Activated T-helper 1 cell treated with anti-CD3 and anti-CD28 coated beads, Interleukin-12 subunit alpha, Interleukin-12 subunit beta, Interleukin-2, Interleukin-4 antibody, amounts not matched to agents 30 ng/mL and 10 ng/mL and 1 ng/mL, durations not matched to agents 14 hours and 24 hours and 36 hours (primary cell): ENCODE results near the gene ROR2. TPM values are rescaled to one million over a fixed set of nuclear protein-coding genes. Genes with fewer than 3 reads are reported as not detected.
"Not testable (repeated sequence)": the region's sequence is repeated elsewhere in the genome, so short reads cannot be mapped to it uniquely, and the experiment has no call there.

ENCODE experiments used
- DNase-seq: peaks from one replicate; pipeline ENCODE4 v3.0.0; 2021; ENCODE audit warnings: low spot score
- H3K27ac Mint-ChIP-seq: one replicate; pipeline ENCODE4 v1.8.0; 2021; ENCODE audit warnings: mild to moderate bottlenecking, mixed read lengths
- H3K27me3 Mint-ChIP-seq: one replicate; pipeline ENCODE4 v1.8.0; 2022; ENCODE audit warnings: mild to moderate bottlenecking, moderate library complexity, mixed read lengths; ENCODE audit not compliant: insufficient read depth
- H3K36me3 Mint-ChIP-seq: one replicate; pipeline ENCODE4 v1.8.0; 2021; ENCODE audit warnings: low read depth, mixed read lengths
- H3K4me1 Mint-ChIP-seq: one replicate; pipeline ENCODE4 v1.8.0; 2021; ENCODE audit warnings: low read depth, mixed read lengths
- H3K4me3 Mint-ChIP-seq: one replicate; pipeline ENCODE4 v1.8.0; 2021; ENCODE audit warnings: mild to moderate bottlenecking, moderate library complexity, mixed read lengths
- H3K9me3 Mint-ChIP-seq: one replicate; pipeline ENCODE4 v1.8.0; 2021; ENCODE audit warnings: mixed read lengths
- intact Hi-C: fragments of 100-400 bp; cut with micrococcal nuclease; formaldehyde crosslinking; loops from one replicate; pipeline ENCODE4 v1.15.1; 2024
- total RNA-seq: library from RNA; stranded (reverse); gene quantifications from 2 replicates; pipeline ENCODE4 v1.2.3, GENCODE V29; 2022

Gene ROR2
- total RNA-seq, 1 donor from 2014 or later, result 1.6 TPM

GRCh38 chr9:91558879-91559278, 391.1 kb downstream of the ROR2 start:
- H3K27me3 Mint-ChIP-seq, result peaks cover 19% of the 10 kb centered on the region

DNA sequence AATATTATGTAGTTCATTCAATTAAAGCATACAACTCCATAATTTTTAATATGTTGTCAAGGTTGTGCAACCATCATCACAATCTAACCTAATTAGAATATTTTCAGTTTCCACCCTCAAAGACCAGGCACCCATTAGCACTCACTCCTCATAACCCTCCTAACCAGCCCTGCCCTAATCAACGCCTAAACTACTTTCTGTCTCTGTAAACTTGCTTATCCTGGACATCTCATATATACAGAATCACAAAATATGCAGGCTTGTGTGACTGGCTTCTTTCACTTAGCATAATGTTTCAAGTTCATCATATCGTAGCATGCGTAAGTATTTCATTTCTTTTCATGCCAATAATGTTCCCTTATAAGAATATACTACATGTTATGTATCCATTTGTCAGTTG, 391.6 kb downstream of the ROR2 start:
- Mint-ChIP-seq H3K4me3 (no peak overlapping the region), H3K4me1 (no peaks in the 10 kb centered on the region), H3K9me3 (no peaks in the 10 kb centered on the region), H3K36me3 (no peaks in the 10 kb centered on the region), H3K27me3 (peaks cover 17% of the 10 kb centered on the region), H3K27ac (no peak overlapping the region)
- intact Hi-C loops, result no loop called here
- DNase-seq, result no peak

More at GRCh38 chr9:91558879-91559278, 391.1 kb downstream of the ROR2 start:
- no peaks in the 10 kb centered on the region for H3K4me1 Mint-ChIP-seq
- no peak overlapping the region for H3K27ac Mint-ChIP-seq
- H3K36me3 Mint-ChIP-seq, result no peaks in the 10 kb centered on the region
- DNase-seq, result no peak
- H3K4me3 Mint-ChIP-seq, result no peak overlapping the region
- intact Hi-C loops, result no loop called here
- no peaks in the 10 kb centered on the region for H3K9me3 Mint-ChIP-seq

GRCh38 chr9:91557327-91557726, 392.7 kb downstream of the ROR2 start:
- Mint-ChIP-seq H3K27me3 (peaks cover 17% of the 10 kb centered on the region), H3K9me3 (no peaks in the 10 kb centered on the region), H3K36me3 (no peaks in the 10 kb centered on the region), H3K4me1 (no peaks in the 10 kb centered on the region), H3K4me3 (no peak overlapping the region), H3K27ac (no peak overlapping the region)
- DNase-seq, result no peak
- intact Hi-C loops, result no loop called here

DNA sequence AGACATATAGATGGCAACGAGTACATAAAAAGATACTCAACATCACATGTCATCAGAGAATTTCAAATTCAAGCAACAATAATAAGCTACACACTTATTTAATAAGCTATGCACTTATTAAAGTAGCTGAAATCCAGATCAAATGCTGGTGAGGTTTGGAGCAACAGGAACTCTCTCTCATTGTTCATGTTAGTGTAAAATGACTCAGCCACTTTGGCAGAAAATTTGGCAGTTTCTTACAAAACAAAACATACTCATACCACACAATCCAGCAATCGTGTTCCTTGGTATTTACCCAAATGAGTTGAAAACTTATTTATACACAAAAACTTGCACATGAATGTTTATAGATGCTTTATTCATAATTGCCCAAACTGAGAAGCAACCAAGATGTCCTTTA, 394.9 kb downstream of the ROR2 start:
- H3K9me3 Mint-ChIP-seq, result no peaks in the 10 kb centered on the region
- DNase-seq, result no peak
- no peak overlapping the region for H3K27ac Mint-ChIP-seq
- intact Hi-C loops, result no loop called here
- H3K27me3 Mint-ChIP-seq, result peaks cover 15% of the 10 kb centered on the region
- no peaks in the 10 kb centered on the region for H3K36me3 Mint-ChIP-seq
- H3K4me1 Mint-ChIP-seq, result no peaks in the 10 kb centered on the region
- H3K4me3 Mint-ChIP-seq, result no peak overlapping the region

GRCh38 chr9:91549177-91549576, 400.9 kb downstream of the ROR2 start:
- Mint-ChIP-seq H3K27me3 (peaks cover 8% of the 10 kb centered on the region), H3K36me3 (no peaks in the 10 kb centered on the region), H3K27ac (no peak overlapping the region), H3K9me3 (no peaks in the 10 kb centered on the region), H3K4me3 (no peak overlapping the region), H3K4me1 (no peaks in the 10 kb centered on the region)
- intact Hi-C loops, result no loop called here
- no peak for DNase-seq

- peaks cover 7% of the 10 kb centered on the region for H3K27me3 Mint-ChIP-seq
- H3K4me1 Mint-ChIP-seq, result no peaks in the 10 kb centered on the region
- H3K9me3 Mint-ChIP-seq, result no peaks in the 10 kb centered on the region
- intact Hi-C loops, result no loop called here
- no peak for DNase-seq
- H3K27ac Mint-ChIP-seq, result no peak overlapping the region
- no peaks in the 10 kb centered on the region for H3K36me3 Mint-ChIP-seq
- no peak overlapping the region for H3K4me3 Mint-ChIP-seq
These were observed 402.9 kb downstream of the ROR2 start for GRCh38 chr9:91547081-91547480.

DNA sequence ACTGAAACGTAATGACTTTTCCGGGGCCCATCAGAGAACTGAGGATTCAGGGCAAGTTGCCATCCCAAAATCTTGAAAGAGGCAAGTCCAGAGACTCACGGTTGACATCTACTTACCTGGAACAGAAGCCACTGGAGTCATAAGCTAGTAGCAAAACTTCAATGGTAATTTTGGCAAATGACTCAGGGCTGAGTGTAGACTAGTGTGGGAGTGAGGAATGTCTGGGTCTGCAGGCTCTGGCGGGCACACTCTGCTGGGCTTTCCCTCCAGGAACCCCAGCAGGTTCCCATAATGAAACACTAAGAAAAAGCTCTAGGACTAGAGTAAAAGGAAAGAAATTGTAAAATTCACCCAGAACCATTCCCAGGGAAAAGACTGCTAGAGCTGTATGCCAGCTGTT, 403.5 kb downstream of the ROR2 start:
- no peak for DNase-seq
- Mint-ChIP-seq H3K27me3 (peaks cover 7% of the 10 kb centered on the region), H3K4me3 (no peak overlapping the region), H3K4me1 (no peaks in the 10 kb centered on the region), H3K9me3 (no peaks in the 10 kb centered on the region), H3K36me3 (no peaks in the 10 kb centered on the region), H3K27ac (no peak overlapping the region)
- intact Hi-C loops, result no loop called here

GRCh38 chr9:91541734-91542133, 408.3 kb downstream of the ROR2 start:
- H3K9me3 Mint-ChIP-seq, result no peaks in the 10 kb centered on the region
- H3K4me1 Mint-ChIP-seq, result peaks cover 13% of the 10 kb centered on the region
- H3K27me3 Mint-ChIP-seq, result peaks cover 9% of the 10 kb centered on the region
- H3K36me3 Mint-ChIP-seq, result no peaks in the 10 kb centered on the region
- no peak overlapping the region for H3K27ac Mint-ChIP-seq
- intact Hi-C loops, result no loop called here
- no peak overlapping the region for H3K4me3 Mint-ChIP-seq
- DNase-seq, result no peak

DNA sequence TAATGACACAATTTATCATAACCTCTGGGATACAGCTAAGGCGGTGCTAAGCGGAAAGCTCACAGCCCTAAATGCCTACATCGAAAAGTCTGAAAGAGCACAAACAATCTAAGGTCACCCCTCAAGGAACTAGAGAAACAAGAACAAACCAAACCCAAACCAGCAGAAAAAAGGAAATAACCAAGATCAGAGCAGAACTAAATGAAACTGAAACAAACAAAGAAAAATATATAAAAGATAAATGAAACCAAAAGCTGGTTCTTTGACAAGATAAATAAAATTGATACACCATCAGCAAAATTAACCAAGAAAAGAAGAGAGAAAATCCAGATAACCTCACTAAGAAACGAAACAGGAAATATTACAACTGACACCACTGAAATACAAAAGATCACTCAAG, 409.5 kb downstream of the ROR2 start:
- H3K4me3 Mint-ChIP-seq, result not testable (repeated sequence)

GRCh38 chr9:91536211-91536691, 413.8 kb downstream of the ROR2 start:
- H3K4me1 Mint-ChIP-seq, result peaks cover 13% of the 10 kb centered on the region
- no peak overlapping the region for H3K27ac Mint-ChIP-seq
- no peak overlapping the region for H3K4me3 Mint-ChIP-seq
- no peaks in the 10 kb centered on the region for H3K9me3 Mint-ChIP-seq
- no peak for DNase-seq
- H3K27me3 Mint-ChIP-seq, result peaks cover 14% of the 10 kb centered on the region
- intact Hi-C loops, result no loop called here
- no peaks in the 10 kb centered on the region for H3K36me3 Mint-ChIP-seq

More for the DNA sequence above, 409.5 kb downstream of the ROR2 start:
- DNase-seq, H3K36me3 Mint-ChIP-seq, H3K27ac Mint-ChIP-seq, H3K27me3 Mint-ChIP-seq, intact Hi-C loops, H3K9me3 Mint-ChIP-seq: not testable (repeated sequence)
- H3K4me1 Mint-ChIP-seq, result peaks cover 13% of the 10 kb centered on the region

DNA sequence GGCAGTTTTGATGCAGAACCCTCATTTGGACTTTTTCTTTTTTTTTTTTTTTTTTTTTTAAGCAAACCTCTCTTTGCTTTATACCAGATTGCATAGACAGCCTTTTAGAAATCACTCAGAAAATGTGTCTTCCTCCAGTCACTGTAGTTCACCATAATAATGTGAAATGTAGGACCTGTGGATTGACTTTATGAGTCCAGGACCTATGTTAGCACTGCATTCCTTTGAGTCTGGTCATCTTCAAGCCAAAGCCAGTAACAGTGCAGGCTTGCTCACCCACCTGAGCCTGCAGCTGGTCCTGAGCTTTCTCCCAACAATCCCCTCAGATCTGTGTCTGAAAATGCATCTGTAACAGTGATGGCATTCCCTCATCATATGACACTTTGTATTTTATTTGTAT, 415.7 kb downstream of the ROR2 start:
- Mint-ChIP-seq H3K9me3 (no peaks in the 10 kb centered on the region), H3K4me1 (no peaks in the 10 kb centered on the region), H3K4me3 (no peak overlapping the region), H3K27me3 (peaks cover 16% of the 10 kb centered on the region), H3K27ac (no peak overlapping the region), H3K36me3 (no peaks in the 10 kb centered on the region)
- no peak for DNase-seq
- intact Hi-C loops, result no loop called here

DNA sequence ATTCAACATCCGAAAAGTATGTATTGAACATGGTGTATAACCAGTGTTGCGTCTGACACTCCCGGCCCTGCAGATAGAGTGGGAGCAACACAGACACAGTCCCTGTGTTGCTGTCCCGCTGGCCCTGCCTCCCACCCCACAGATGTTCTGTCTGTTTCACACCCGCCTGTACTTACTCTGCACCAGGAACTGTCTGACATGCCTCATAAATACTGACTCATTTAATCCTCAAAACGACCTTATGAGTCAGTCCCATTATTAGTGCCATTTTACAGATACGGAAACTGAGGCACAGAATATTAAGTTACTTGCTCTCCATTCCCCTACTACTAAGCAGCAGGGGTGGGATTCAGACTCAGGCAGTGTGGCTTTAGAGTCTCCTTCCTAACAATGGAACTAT, 416.6 kb downstream of the ROR2 start:
- Mint-ChIP-seq H3K4me3 (no peak overlapping the region), H3K36me3 (no peaks in the 10 kb centered on the region), H3K9me3 (no peaks in the 10 kb centered on the region), H3K27me3 (peaks cover 16% of the 10 kb centered on the region), H3K4me1 (no peaks in the 10 kb centered on the region), H3K27ac (no peak overlapping the region)
- DNase-seq, result no peak
- intact Hi-C loops, result no loop called here

GRCh38 chr9:91532325-91532724, 417.7 kb downstream of the ROR2 start:
- Mint-ChIP-seq H3K9me3 (no peaks in the 10 kb centered on the region), H3K4me3 (no peak overlapping the region)
- intact Hi-C loops, result no loop called here

GRCh38 chr9:91530829-91531228, 419.2 kb downstream of the ROR2 start:
- intact Hi-C loops, result no loop called here
- H3K36me3 Mint-ChIP-seq, result no peaks in the 10 kb centered on the region
- no peak for DNase-seq
- H3K27me3 Mint-ChIP-seq, result peaks cover 14% of the 10 kb centered on the region
- no peak overlapping the region for H3K4me3 Mint-ChIP-seq
- H3K4me1 Mint-ChIP-seq, result no peaks in the 10 kb centered on the region
- H3K27ac Mint-ChIP-seq, result no peak overlapping the region
- no peaks in the 10 kb centered on the region for H3K9me3 Mint-ChIP-seq

More at GRCh38 chr9:91532325-91532724, 417.7 kb downstream of the ROR2 start:
- peaks cover 14% of the 10 kb centered on the region for H3K27me3 Mint-ChIP-seq
- no peaks in the 10 kb centered on the region for H3K36me3 Mint-ChIP-seq
- no peak overlapping the region for H3K27ac Mint-ChIP-seq
- DNase-seq, result no peak
- H3K4me1 Mint-ChIP-seq, result no peaks in the 10 kb centered on the region
